PC-3 (cell line): ENCODE results near the gene SRY. TPM values are rescaled to one million over a fixed set of nuclear protein-coding genes. Genes with fewer than 3 reads are reported as not detected.

Source experiments
- ATAC-seq: fragments of 200-7000 bp; cut with Tn5 transposase; 2 replicates; pipeline ENCODE4 v1.9.1; 2020; ENCODE audit warnings: mild to moderate bottlenecking, moderate library complexity
- BruUV-seq: library from RNA; stranded (reverse); fragments of 400-500 nt; replicated peaks from 2 replicates; lab custom pipeline; 2021; lab: Mats Ljungman, UMichigan
- CTCF ChIA-PET: fragments of 300-600 bp; sonication (Branson Sonifier 250); formaldehyde crosslinking; loops from one replicate; lab custom pipeline; 2022; ENCODE audit warnings: antibody characterized with exemption; lab: Charles Lee
- POLR2A ChIA-PET: fragments of 300-600 bp; sonication (Branson Sonifier 250); formaldehyde crosslinking; loops from one replicate; lab custom pipeline; 2022; ENCODE audit warnings: antibody characterized with exemption; ENCODE audit not compliant: unreplicated experiment; lab: Charles Lee
- DNase-seq: peaks from one replicate; pipeline ENCODE4 v3.0.0-alpha.2; 2015
- H2AFZ ChIP-seq: fragments of 300-600 bp; sonication (generic); 2 replicates; pipeline ENCODE4 v1.6.0; 2016; ENCODE audit warnings: antibody characterized with exemption, low read length
- H3F3A ChIP-seq: fragments of 300-600 bp; sonication (generic); one replicate; pipeline ENCODE4 v1.6.0; 2017; ENCODE audit warnings: antibody characterized with exemption, low read length, control low read depth, mild to moderate bottlenecking; ENCODE audit not compliant: unreplicated experiment
- H3K27ac ChIP-seq: fragments of 300-600 bp; sonication (generic); 2 replicates; pipeline ENCODE4 v1.5.1; 2016; ENCODE audit warnings: mild to moderate bottlenecking, low read length
- H3K27me3 ChIP-seq: fragments of 300-600 bp; sonication (generic); 2 replicates; pipeline ENCODE4 v1.6.1; 2016; ENCODE audit warnings: low read length, mixed read lengths
- H3K36me3 ChIP-seq: fragments of 300-600 bp; sonication (generic); 2 replicates; pipeline ENCODE4 v1.6.1; 2016; ENCODE audit warnings: low read depth, mixed run types, low read length, mixed read lengths
- H3K4me1 ChIP-seq: fragments of 300-600 bp; sonication (generic); 2 replicates; pipeline ENCODE4 v1.5.1; 2016; ENCODE audit warnings: low read length; ENCODE audit not compliant: insufficient read depth
- H3K4me2 ChIP-seq: fragments of 300-600 bp; sonication (generic); 2 replicates; pipeline ENCODE4 v1.6.0; 2016; ENCODE audit warnings: low read length
- H3K4me3 ChIP-seq: fragments of 300-600 bp; sonication (generic); 2 replicates; pipeline ENCODE4 v1.5.1; 2016; ENCODE audit warnings: mild to moderate bottlenecking, low read length, mixed read lengths
- H3K79me2 ChIP-seq: fragments of 300-600 bp; sonication (generic); 2 replicates; pipeline ENCODE4 v1.6.1; 2017; ENCODE audit warnings: low read length, mixed read lengths
- H3K9ac ChIP-seq: fragments of 300-600 bp; sonication (generic); 2 replicates; pipeline ENCODE4 v1.6.0; 2016; ENCODE audit warnings: mild to moderate bottlenecking, low read length
- H3K9me2 ChIP-seq: fragments of 300-600 bp; sonication (generic); replicated peaks from 2 replicates; pipeline ENCODE4 v1.6.1; 2016; ENCODE audit warnings: mixed run types, low read length, mixed read lengths
- H3K9me3 ChIP-seq: fragments of 300-600 bp; sonication (generic); 2 replicates; pipeline ENCODE4 v1.6.1; 2016; ENCODE audit warnings: low read length, mixed read lengths
- H4K20me1 ChIP-seq: fragments of 300-600 bp; sonication (generic); 2 replicates; pipeline ENCODE4 v1.6.1; 2016; ENCODE audit warnings: low read length, mixed read lengths
- EZH2 ChIP-seq: fragments of 300-600 bp; sonication (generic); IDR thresholded peaks from one replicate; pipeline ENCODE4 v1.6.1; 2017; ENCODE audit warnings: antibody characterized with exemption, mild to moderate bottlenecking, low read length; ENCODE audit not compliant: unreplicated experiment
- EZH2phosphoT487 ChIP-seq: fragments of 300-600 bp; sonication (generic); IDR thresholded peaks from 2 replicates; pipeline ENCODE4 v1.6.1; 2018; ENCODE audit warnings: mild to moderate bottlenecking, antibody characterized with exemption, low read length, borderline replicate concordance
- intact Hi-C: fragments of 100-400 bp; cut with micrococcal nuclease; formaldehyde crosslinking; loops from 2 replicates; pipeline ENCODE4 v1.9.0; 2023
- total RNA-seq: library from RNA; depleted of rRNA; stranded (reverse); fragments of >200 nt; gene quantifications from 2 replicates; pipeline ENCODE4 v1.2.3, GENCODE V29; 2014; rRNA removed
- TF ChIP-seq, protein P1 (sequence below): fragments of 300-600 bp; sonication (generic); conservative IDR thresholded peaks from 2 replicates; pipeline ENCODE4 v1.5.1; 2017; ENCODE audit warnings: antibody characterized with exemption, low read depth, mild to moderate bottlenecking, low read length

Gene SRY
- total RNA-seq, 1 experiment from 2014 or later: not detected

DNA sequence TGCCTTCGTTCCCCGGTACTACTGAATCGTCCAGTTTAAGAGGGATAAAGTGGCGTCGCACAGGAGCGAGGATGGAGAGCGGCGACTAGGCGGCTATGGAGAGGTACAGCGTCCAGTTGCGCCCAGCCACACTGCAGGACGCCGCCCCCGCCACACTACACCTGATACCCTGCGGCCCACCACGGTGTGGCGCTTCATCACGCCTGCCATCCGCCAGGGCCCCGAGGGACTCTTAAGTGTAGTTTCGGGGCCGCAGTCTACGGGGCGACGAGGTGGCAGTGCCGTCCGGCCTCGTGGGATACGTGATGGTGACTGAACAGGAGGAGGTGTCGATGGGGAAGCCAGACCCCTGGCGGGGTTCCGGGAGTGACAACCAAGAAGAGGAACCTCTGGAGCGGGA is 2.3 kb upstream of the SRY start:
- no peak overlapping the region for H2AFZ ChIP-seq
- no peaks in the 10 kb centered on the region for H3F3A ChIP-seq
- ChIA-PET CTCF (no interaction called here), POLR2A (no interaction called here)
- no peaks in the 10 kb centered on the region for H3K4me1 ChIP-seq
- TF ChIP-seq EZH2 (no peak), EZH2phosphoT487 (no peak)
- TF ChIP-seq, protein P1, sequence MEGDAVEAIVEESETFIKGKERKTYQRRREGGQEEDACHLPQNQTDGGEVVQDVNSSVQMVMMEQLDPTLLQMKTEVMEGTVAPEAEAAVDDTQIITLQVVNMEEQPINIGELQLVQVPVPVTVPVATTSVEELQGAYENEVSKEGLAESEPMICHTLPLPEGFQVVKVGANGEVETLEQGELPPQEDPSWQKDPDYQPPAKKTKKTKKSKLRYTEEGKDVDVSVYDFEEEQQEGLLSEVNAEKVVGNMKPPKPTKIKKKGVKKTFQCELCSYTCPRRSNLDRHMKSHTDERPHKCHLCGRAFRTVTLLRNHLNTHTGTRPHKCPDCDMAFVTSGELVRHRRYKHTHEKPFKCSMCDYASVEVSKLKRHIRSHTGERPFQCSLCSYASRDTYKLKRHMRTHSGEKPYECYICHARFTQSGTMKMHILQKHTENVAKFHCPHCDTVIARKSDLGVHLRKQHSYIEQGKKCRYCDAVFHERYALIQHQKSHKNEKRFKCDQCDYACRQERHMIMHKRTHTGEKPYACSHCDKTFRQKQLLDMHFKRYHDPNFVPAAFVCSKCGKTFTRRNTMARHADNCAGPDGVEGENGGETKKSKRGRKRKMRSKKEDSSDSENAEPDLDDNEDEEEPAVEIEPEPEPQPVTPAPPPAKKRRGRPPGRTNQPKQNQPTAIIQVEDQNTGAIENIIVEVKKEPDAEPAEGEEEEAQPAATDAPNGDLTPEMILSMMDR: no peak
- H3K36me3 ChIP-seq: no peaks in the 10 kb centered on the region
- no peaks in the 10 kb centered on the region for H3K9me3 ChIP-seq
- no peaks in the 10 kb centered on the region for H3K9me2 ChIP-seq
- no peak overlapping the region for H3K4me3 ChIP-seq
- BruUV-seq: no TSS peak
- H3K9ac ChIP-seq: no peak overlapping the region
- no peak overlapping the region for H3K27ac ChIP-seq
- H3K79me2 ChIP-seq: no peaks in the 10 kb centered on the region
- H3K27me3 ChIP-seq: no peaks in the 10 kb centered on the region
- no peak for ATAC-seq
- no peak for DNase-seq
- intact Hi-C loops: no loop called here
- H4K20me1 ChIP-seq: no peaks in the 10 kb centered on the region
- H3K4me2 ChIP-seq: no peak overlapping the region

DNA sequence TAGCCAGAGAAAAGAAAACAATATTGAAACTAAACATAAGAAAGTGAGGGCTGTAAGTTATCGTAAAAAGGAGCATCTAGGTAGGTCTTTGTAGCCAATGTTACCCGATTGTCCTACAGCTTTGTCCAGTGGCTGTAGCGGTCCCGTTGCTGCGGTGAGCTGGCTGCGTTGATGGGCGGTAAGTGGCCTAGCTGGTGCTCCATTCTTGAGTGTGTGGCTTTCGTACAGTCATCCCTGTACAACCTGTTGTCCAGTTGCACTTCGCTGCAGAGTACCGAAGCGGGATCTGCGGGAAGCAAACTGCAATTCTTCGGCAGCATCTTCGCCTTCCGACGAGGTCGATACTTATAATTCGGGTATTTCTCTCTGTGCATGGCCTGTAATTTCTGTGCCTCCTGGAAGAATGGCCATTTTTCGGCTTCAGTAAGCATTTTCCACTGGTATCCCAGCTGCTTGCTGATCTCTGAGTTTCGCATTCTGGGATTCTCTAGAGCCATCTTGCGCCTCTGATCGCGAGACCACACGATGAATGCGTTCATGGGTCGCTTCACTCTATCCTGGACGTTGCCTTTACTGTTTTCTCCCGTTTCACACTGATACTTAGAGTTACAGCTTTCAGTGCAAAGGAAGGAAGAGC is 488 bp downstream of the SRY start:
- ATAC-seq: no peak
- Histone ChIP-seq H3K4me2 (no peak overlapping the region), H3K9me2 (no peaks in the 10 kb centered on the region), H3K4me3 (no peak overlapping the region), H3K27me3 (no peaks in the 10 kb centered on the region), H3K4me1 (no peaks in the 10 kb centered on the region), H3F3A (no peaks in the 10 kb centered on the region), H4K20me1 (no peaks in the 10 kb centered on the region), H3K9ac (no peak overlapping the region), H3K36me3 (no peaks in the 10 kb centered on the region), H3K79me2 (no peaks in the 10 kb centered on the region), H3K9me3 (no peaks in the 10 kb centered on the region), H2AFZ (no peak overlapping the region), H3K27ac (no peak overlapping the region)
- no peak for DNase-seq
- intact Hi-C loops: no loop called here
- TF ChIP-seq EZH2 (no peak), EZH2phosphoT487 (no peak)
- TF ChIP-seq, protein P1: no peak
- CTCF ChIA-PET: no interaction called here
- POLR2A ChIA-PET: no interaction called here
- BruUV-seq: no TSS peak

Other genes with a start within 250 kb of the SRY start
- not detected in 2 replicates for gene RPS4Y1, start 53.9 kb upstream of the SRY start, total RNA-seq
- gene ZFY, start 147.7 kb upstream of the SRY start, total RNA-seq: not detected in 2 replicates